ENCODE results near the gene TTC9. TPM values are rescaled to one million over a fixed set of nuclear protein-coding genes. Genes with fewer than 3 reads are reported as not detected.

Gene TTC9
- 13.1 and 13.6 TPM in 2 replicates for total RNA-seq

- intact Hi-C loops (cut with micrococcal nuclease) = loop anchor here (2.0 to 5.0 kb wide), 3 partner anchors 41 to 874 kb away; partner anchors contain the start of genes MAP3K9, MED6 and SRSF5
These were observed at the start of gene TTC9 for GRCh38 chr14:70641548-70642302. TSS of gene TTC9 (plus strand) at chr14:70641916. CDS start at chr14:70642130, 214 bp downstream.

DNA sequence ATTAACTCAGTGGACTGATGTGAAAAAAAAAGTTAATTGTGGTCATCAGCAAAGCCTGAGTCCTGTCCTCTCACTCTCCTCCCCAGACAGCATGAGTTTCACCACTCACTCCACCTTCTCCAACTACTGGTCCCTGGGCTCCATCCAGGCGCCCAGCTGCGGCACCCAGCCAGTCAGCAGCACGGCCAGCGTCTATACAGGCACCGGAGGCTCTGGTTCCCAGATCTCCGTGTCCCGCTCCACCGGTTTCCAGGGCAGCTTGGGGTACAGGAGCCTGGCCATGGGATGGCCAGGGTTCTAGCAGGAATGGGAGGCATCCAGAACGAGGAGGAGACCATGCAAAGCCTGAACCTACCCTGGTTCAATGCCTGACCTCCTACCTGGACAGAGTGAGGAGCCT lies 47.3 kb upstream of the TTC9 start:
- intact Hi-C loops (cut with micrococcal nuclease) = no loop called here

GRCh38 chr14:70595443-70596185 lies 46.1 kb upstream of the TTC9 start:
- intact Hi-C loops (cut with micrococcal nuclease) = no loop called here

DNA sequence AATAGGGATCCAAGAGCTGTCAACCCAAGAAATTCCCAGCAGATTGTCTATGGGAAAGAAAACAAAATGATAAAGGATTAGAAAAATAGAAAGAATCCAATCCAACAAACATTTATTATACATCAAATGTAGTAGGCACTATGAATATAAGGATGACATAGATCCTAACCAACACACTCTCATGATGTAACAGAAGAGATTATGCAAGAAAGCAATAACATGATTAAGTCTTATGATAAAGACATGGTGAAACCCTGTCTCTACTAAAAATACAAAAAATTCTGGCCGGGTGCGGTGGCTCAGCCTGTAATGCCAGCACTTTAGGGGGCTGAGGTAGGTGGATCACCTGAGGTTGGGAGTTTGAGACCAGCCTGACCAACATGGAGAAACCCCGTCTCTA lies 44.0 kb upstream of the TTC9 start:
- intact Hi-C loops (cut with micrococcal nuclease) = no loop called here

GRCh38 chr14:70599345-70599744 lies 42.4 kb upstream of the TTC9 start:
- intact Hi-C loops (cut with micrococcal nuclease) = no loop called here

- intact Hi-C loops (cut with micrococcal nuclease) = loop anchor here (1.0 to 2.0 kb wide), 4 partner anchors 40 to 241 kb away; partner anchors contain the start of genes COX16, MAP3K9 and TTC9
These were observed 41.1 kb upstream of the TTC9 start, which contains the start of gene MED6 for GRCh38 chr14:70600382-70601157. TSS of gene MED6 (minus strand) at chr14:70600655. CDS start at chr14:70600637, 18 bp downstream.

DNA sequence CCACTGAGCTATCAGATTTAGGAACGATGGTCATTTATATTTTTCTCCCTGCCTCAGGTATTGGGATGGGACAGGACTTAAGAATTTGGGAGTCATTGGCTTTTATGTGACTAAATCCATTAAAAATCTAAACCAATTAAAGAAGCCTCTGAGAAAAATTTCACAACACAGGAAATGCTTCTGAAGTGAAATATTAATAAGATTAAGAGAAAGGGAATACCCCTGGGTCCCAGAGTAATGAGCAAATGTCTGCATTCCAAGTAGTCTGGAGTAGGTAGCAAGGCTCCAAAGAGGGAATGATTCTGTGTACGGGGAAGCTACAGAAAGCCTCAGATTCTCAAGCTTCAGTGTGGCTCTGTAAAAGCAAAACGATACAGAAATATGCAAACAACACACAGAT lies 40.6 kb upstream of the TTC9 start:
- intact Hi-C loops (cut with micrococcal nuclease) = loop anchor here (2.0 kb wide), 2 partner anchors 40 to 208 kb away; partner anchors contain the start of genes MAP3K9 and TTC9

GRCh38 chr14:70602254-70602653 lies 39.5 kb upstream of the TTC9 start:
- intact Hi-C loops (cut with micrococcal nuclease) = no loop called here

DNA sequence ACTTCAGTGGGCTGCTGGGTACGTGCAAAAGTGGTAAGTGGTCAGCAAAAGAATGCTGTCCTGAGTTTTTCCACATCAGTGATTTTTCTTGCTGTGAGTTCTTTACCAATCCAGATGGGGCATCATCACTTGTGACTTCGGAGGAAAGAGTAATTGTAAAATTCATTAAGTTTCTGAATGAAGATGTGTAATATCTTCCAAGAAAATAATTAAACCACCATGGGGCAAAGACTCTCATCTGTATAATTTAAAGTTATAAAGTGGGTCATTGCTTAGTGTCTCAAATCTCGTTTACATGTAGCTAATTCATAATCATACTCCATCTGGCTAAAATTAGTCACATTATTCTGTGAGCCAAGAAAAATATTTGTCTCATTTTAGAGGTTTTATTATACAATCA lies 30.5 kb upstream of the TTC9 start:
- intact Hi-C loops (cut with micrococcal nuclease) = no loop called here

DNA sequence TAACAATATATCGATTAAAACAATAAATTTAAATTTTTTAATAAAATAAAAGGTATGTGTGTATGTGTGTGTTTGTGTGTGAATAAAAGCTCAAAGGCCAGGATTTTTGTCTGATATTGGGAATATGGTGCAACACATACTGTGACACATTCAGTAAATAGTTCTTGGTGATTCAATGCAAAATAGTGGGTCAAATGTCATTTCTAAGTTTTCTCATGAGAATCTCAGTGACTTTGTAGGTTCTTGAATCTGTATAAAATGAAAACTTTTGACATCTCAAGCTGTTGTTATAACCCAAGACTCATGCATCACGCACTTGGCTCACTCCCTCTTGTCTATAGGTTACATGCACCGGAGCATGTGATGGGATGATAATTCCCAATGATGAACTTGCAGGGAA lies 25.1 kb upstream of the TTC9 start:
- intact Hi-C loops (cut with micrococcal nuclease) = no loop called here

DNA sequence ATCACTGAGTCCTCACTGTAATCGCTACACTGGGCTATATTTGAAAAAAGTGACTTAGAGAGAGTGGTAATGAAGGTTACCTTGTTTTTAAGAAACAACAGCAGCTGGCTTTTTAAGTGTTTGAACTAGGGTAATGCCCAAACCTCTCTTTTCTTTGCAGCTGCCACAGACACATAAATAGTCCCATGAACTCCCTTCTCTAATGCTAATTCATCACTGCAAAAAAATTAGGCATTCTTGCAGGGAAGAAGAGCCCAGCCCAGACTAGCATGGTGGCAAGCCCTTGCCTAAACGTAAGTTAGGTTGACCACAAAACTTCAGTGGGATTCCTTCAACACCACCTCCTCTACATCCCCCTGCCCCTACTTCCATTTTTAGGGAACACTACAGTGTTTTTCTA lies 23.4 kb upstream of the TTC9 start:
- intact Hi-C loops (cut with micrococcal nuclease) = no loop called here

GRCh38 chr14:70619708-70620107 lies 22.0 kb upstream of the TTC9 start:
- intact Hi-C loops (cut with micrococcal nuclease) = no loop called here

- intact Hi-C loops (cut with micrococcal nuclease) = loop anchor here (1.0 to 2.0 kb wide), 3 partner anchors 92 to 351 kb away; no protein-coding TSS in a partner anchor
These were observed 19.5 kb upstream of the TTC9 start for GRCh38 chr14:70622111-70622712.

GRCh38 chr14:70624972-70625371 lies 16.7 kb upstream of the TTC9 start:
- intact Hi-C loops (cut with micrococcal nuclease) = no loop called here

DNA sequence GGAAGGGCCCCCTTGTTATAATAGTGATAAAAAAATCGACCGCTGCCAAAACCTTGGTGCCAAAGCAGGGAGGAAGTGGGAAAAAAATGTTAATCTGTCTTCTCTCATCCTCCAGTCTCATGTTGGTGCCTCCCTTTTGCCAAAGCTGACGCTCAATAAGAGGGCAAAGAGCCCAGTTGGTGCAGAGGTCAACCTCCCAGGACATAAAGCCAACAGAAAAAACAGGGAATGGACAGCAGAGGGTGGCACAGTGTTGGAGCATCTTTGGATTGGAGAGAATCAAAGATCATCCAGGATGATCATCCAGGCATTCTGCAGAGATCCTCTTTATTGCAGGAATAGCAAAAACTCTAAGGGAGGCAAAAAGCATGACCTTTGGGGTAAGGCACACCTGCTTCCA lies 9.8 kb upstream of the TTC9 start:
- intact Hi-C loops (cut with micrococcal nuclease) = no loop called here

- intact Hi-C loops (cut with micrococcal nuclease) = no loop called here
These were observed 5.6 kb upstream of the TTC9 start for GRCh38 chr14:70635971-70636595.

GRCh38 chr14:70638416-70638815 lies 3.3 kb upstream of the TTC9 start:
- intact Hi-C loops (cut with micrococcal nuclease) = no loop called here

DNA sequence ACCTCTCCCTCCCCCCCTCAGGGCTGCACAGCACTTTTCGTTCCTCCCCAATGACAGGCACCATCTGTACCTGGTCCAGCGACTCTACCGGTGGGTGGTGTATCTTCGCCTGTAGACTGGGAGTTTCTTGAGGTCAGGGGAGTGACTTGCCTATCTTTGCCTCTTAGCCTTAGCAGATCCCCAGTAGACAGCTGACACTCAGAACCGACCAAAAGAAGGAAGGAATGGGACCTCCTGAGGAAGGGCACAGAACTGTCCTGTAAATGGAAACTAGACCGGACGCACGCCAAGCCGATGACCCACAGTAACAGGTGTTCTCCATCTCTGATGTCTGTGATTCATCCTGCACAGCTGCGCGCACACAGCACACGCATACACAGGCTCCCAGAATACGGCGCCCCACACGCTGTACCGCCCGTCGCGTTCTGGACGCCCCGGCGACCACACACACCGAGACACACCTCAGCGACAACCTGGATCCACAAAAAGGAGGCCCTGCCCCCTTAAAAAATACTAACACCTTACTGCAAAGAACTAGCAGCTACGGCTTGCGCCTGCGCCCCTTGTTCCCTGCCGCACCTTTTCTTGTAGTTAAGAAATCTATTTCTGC lies 673 bp upstream of the TTC9 start:
- intact Hi-C loops (cut with micrococcal nuclease) = loop anchor here (2.0 to 5.0 kb wide), 3 partner anchors 40 to 874 kb away; partner anchors contain the start of genes MAP3K9, MED6 and SRSF5

DNA sequence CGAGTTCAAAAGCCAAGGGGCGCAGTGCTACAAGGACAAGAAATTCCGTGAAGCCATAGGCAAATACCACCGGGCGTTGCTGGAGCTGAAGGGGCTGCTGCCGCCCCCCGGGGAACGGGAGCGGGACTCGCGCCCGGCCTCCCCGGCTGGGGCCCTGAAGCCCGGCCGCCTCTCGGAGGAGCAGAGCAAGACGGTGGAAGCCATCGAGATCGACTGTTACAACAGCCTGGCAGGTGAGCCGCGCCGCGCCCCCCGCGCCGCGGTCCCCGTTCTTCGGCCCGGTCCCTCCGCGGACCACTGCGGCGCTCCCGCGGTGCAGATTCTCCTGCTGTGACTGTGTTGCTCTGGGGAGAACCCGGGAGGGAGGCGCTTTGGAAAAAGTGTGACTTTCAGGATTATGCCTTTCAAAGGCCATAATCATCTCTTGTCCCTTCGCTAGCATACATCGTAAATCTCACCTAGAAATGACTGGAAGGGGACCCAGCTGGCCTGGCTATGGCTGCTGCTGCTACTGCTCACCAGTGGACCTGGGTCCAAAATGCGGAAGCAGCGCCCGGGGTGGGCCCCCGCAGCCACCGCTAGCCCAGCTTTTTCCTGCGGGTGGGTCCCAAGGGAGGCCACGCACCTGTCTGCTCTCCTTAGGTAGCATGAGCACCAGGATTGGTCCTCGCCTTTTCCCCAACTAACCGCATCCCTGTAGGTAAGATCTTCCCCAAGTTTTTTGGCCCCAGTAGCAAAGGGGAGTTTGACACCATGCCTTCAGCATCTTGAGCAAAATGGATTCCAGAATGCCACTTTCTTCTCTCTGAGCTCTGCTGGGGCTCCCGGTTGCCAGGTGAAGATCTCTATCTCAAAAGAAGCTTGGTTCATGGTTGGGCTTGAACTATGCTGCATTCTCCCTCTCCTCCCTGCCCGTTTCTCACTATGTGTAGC lies 853 bp downstream of the TTC9 start:
- intact Hi-C loops (cut with micrococcal nuclease) = loop anchor here (1.0 to 5.0 kb wide), 2 partner anchors 13 to 875 kb away; partner anchors contain the start of gene SRSF5

Data from T-helper 2 cell treated with Interferon-gamma antibody and Interleukin-4, amounts not matched to agents 100 ng/mL and 5 ng/mL, for 36 hours (primary cell).